GM19463 (cell line): ENCODE data around the gene CPN1.
"Not testable (repeated sequence)": the region's sequence is repeated elsewhere in the genome, so short reads cannot be mapped to it uniquely, and the experiment has no call there.

Source experiments
- ATAC-seq: cut with Tn5 transposase; IDR thresholded peaks from one replicate; pipeline ENCODE4 v1.9.1; 2021; ENCODE audit warnings: mild to moderate bottlenecking, moderate library complexity; ENCODE audit not compliant: unreplicated experiment

The CPN1 gene

GRCh38 chr10:100025576-100025975 is 56.1 kb downstream of the CPN1 start:
- no peak for ATAC-seq

DNA sequence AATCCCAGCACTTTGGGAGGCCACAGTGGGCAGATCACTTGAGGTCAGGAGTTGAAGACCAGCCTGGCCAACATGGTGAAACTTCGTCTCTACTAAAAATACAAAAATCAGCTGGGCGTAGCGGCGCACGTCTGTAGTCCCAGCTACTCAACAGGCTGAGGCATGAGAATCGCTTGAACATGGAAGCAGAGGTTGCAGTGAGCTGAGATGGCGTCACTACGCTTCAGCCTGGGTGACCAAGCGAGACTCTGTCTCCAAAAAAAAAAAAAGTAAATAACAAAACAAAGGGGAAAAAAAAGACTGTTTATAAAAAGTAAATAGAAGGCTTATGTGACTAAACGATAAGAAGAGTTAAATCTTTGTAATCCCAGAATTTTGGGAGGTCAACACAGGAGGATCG is 56.9 kb downstream of the CPN1 start:
- no peak for ATAC-seq

DNA sequence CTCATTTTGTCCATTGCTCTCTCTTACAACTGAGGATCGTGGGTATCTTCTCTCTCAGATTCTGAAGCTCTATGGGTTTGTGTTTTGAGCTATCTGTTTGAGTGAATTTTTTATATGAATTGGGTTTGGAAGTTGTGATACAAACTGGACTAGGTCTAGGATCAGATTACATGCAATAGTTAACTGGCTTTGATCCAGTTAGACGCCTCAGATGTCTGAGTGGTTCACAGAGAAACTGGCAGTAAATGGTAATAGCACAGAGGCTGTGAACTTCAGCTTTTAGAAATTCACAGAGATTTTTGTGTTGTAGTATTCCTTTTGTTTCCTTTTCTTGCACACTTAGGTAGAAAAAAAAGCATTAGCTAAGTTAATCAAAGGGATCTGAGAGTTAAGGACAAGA is 59.3 kb downstream of the CPN1 start:
- ATAC-seq = no peak

GRCh38 chr10:100021322-100021721 is 60.3 kb downstream of the CPN1 start:
- ATAC-seq = no peak

DNA sequence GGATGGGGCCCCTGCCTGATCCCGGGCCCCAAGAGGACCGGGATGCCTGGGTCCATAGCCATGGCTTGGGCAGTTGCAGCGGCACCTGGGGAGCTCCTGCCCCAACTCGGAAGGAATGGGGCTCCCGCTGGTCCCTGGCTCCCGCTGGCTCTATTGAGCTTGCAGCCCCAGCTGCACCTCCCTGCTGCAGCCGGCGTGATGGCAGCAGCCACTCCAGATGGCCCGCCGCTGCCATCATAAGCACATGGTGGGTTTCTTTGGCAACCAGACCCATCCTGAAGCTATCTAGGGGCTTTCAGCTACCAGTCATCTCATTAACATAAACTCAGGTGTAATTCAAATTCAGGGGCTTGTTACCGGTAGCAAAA is 60.8 kb downstream of the CPN1 start:
- ATAC-seq = peak; percentile 2

- ATAC-seq = peak; percentile 82
Observed at GRCh38 chr10:100020142-100020885, 61.4 kb downstream of the CPN1 start.

DNA sequence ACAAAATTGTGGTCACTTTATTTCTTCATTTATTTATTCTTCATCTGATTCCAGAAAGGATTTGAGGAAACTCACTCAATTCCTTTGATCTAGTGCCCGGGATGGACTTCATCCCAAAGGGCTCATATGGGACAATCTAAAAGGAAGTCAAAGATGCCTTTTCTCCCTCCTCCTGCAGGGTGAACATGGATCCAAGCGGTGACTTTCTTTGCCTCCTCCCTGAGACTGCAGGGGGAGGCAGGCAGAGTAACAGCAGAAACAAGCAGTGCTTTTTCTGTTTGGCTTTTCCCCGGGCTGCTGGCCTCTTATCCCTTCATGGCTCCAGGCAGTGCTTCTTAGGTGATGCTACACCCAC is 61.9 kb downstream of the CPN1 start:
- ATAC-seq = no peak

- ATAC-seq = peak; percentile 57
Observed at GRCh38 chr10:100014071-100014762, 67.5 kb downstream of the CPN1 start.

- ATAC-seq = no peak
Observed at GRCh38 chr10:100013621-100014020, 68.0 kb downstream of the CPN1 start.

DNA sequence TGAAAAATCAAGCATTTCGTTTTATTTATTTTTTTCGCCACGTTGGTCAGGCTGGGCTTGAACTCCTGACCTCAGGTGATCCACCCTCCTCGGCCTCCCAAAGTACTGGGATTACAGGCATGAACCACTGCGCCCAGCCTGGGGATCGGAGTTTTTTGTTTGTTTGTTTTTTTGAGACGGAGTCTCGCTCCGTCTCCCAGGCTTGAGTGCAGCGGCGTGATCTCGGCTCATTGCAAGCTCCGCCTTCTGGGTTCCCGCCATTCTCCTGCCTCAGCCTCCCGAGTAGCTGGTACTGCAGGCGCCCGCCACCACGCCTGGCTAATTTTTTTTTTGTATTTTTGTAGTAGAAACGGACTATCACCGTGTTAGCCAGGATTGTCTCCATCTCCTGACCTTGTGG is 69.8 kb downstream of the CPN1 start:
- ATAC-seq = not testable (repeated sequence)

DNA sequence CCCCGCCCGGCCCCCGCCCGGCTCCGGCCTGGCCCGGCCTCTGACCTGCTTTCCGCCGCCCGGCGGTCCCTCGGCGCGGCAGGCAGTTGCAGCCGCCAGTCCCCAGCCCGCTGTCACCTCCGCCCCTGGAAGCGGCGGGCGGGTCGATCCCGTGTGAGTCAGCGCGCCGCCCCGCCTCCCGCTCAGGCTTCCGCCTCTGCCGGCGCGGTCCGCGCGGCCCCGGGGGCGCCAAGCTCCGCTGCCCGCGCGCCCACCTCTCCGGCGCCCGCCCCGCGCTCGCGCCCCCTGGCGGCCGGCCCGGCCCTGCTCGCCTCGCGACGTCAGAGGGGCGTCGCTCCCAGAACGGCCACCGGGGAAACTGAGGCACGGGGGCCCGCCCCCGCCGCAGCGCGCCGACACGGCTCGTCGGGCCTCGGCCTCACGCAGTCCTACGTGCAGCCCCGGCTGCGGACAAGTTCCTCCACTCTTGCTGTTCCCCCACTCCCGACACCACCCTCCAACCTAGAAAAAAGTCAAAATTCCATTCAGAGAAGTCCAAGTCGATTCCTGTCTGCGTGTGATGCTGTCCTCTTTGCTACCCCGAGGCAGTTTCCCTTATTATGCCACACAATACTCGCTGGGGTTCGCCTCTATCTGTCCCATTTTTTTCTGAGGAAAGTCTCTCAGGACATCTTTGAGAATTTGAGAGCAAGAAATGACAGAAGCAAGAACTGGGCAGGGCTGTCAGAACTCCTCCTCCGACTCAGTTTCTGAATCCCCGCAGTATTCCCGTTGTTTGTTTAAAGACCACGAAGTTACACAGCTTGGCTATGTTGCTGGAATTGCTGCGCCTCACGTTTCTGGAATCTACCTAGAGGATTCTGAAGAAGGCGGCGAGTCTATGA is 71.6 kb downstream of the CPN1 start, which contains the start of gene DNMBP:
TSS of gene DNMBP (minus strand) at position 155 of the 884 bp plus-strand sequence. CDS start 37,823 bp downstream, outside the sequence.
- ATAC-seq = peak; percentile 74

GRCh38 chr10:100009283-100009792 is 72.3 kb downstream of the CPN1 start:
- ATAC-seq = peak; percentile 55

GRCh38 chr10:100008708-100009282 is 72.9 kb downstream of the CPN1 start:
- no peak for ATAC-seq

GRCh38 chr10:100008142-100008522 is 73.5 kb downstream of the CPN1 start:
- ATAC-seq = no peak

DNA sequence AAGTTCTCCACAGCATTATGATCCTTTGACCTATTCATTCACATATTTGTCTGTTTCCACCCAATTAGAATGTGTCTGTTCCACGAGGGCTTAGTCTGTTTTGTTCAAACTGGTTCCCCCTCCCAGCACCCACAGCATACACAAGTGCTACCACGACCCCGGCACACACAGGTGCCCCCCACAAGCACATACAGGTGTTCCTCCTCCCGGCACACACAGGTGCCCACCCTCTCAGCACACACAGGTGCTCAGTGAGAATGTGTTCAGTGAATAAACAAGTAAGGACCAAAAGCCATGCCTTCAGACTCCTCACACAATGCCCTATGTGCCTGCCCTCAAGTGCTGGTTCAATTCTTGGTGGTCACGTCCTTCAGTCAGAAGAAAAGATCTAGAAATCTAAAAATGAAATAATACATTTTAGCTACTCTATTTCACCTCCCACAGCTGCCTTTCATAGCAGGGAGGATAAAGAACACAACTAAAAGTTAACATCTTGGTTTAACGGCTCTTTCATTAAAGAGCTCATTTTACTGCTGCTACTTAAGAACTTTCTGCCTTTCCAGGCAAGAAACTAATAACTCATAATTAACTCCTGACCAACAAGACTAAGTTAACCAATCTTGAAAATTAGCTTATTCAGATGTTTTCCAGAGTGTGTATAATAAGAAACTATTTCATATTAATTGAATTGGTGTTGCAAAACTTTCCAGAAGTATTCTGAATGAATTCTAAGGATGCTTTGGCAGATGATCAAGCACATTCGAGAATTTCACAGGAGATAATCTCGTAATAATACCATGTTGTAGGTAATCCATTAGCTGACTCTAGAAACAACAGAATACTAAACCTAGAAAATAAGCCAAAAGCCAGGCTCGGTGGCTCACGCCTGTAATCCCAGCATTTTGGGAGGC is 74.2 kb downstream of the CPN1 start:
- ATAC-seq = no peak

GRCh38 chr10:100006243-100006886 is 75.3 kb downstream of the CPN1 start:
- ATAC-seq = no peak

GRCh38 chr10:100004805-100005510 is 76.7 kb downstream of the CPN1 start:
- ATAC-seq = no peak

DNA sequence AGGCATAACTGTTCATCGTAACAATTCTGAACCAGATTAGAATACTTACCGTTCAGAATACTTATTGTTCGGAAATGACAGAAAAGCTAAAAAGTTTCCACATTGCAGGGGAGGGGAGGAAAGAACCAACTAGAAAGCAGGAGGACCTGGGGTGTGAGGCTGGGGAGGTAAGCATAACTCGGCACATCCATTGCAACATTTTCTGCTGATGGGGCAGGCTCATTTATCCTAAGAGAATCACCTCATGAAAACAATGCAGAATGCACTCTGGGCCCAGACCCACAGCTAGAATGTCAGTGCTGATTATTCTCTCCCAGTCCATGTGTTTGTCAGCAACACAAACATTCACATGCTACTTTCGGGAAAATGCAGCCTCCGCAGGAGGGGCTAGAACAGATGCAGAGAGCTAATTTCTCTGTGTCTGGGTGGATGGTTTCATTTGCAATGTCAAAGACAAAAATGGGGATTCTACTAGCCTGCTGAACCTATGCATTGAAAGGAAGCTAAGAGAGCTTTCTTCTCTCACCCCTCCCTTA is 81.5 kb downstream of the CPN1 start:
- no peak for ATAC-seq
